Gastroesophageal sphincter (tissue), 3 donors: ENCODE data around the gene BANP.

Experiments used
- POLR2A ChIP-seq, 2 donors: fragments of 450-650 bp; IDR thresholded peaks; one replicate each; pipeline ENCODE4 v1.6.1; 2017; ENCODE audit warnings: antibody characterized with exemption in 2 of 2, mild to moderate bottlenecking in 2 of 2, moderate library complexity in 1 of 2
- TF ChIP-seq, protein P1 (sequence below), 4 experiments: fragments of 200-600 bp in 2 of 4; fragments of 450-650 bp in 2 of 4; sonication (generic) in 1 of 4; IDR thresholded peaks; one replicate each; pipeline ENCODE4 v1.5.1; 2017 to 2019; ENCODE audit warnings: antibody characterized with exemption in 4 of 4, mild to moderate bottlenecking in 2 of 4, moderate library complexity in 2 of 4

DNA sequence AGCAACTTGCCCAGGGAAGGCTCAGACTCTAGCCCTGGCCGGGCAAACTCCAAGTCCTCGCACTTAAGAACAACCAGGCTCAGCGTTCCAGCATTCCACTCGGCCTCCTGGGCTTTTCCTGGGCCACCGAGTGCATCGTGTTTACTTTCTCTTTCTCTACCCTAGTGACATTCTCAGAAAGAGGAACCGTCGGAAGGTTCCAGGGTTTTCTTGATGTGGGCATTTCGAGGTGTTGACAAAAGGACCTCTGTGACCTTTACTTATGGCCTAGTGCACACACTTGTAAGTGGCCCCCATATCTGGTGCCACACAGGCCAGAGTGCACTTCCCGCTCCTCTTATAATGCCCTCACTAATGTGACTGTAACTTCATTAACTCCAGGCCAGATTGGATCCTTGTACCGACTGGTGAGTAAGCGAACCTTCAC lies 3.1 kb upstream of the BANP start:
- TF ChIP-seq, protein P1, sequence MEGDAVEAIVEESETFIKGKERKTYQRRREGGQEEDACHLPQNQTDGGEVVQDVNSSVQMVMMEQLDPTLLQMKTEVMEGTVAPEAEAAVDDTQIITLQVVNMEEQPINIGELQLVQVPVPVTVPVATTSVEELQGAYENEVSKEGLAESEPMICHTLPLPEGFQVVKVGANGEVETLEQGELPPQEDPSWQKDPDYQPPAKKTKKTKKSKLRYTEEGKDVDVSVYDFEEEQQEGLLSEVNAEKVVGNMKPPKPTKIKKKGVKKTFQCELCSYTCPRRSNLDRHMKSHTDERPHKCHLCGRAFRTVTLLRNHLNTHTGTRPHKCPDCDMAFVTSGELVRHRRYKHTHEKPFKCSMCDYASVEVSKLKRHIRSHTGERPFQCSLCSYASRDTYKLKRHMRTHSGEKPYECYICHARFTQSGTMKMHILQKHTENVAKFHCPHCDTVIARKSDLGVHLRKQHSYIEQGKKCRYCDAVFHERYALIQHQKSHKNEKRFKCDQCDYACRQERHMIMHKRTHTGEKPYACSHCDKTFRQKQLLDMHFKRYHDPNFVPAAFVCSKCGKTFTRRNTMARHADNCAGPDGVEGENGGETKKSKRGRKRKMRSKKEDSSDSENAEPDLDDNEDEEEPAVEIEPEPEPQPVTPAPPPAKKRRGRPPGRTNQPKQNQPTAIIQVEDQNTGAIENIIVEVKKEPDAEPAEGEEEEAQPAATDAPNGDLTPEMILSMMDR (IDR thresholded peaks at IDR 0.05), result no peak
- TF ChIP-seq POLR2A (IDR thresholded peaks at IDR 0.05), result no peak
